Prostate gland (tissue), 2 donors: Measurements from ENCODE around the gene TMPRSS4. TPM values are rescaled to one million over a fixed set of nuclear protein-coding genes. Genes with fewer than 3 reads are reported as not detected.

Experiments
- DNase-seq: peaks from one replicate; pipeline ENCODE4 v3.0.0-alpha.2; 2019; ENCODE audit warnings: low spot score
- H3K27ac ChIP-seq, 2 donors: fragments of 200-600 bp; sonication (generic); 2 replicates each; pipeline ENCODE4 v1.5.1; 2017 to 2019
- H3K27me3 ChIP-seq: fragments of 200-600 bp; sonication (generic); replicated peaks from 2 replicates; pipeline ENCODE4 v1.5.1; 2019; ENCODE audit not compliant: insufficient read depth
- H3K36me3 ChIP-seq, 2 donors: fragments of 200-600 bp; sonication (generic); 1 replicate in 1 of 2; 2 replicates in 1 of 2; pipeline versions ENCODE4 v1.5.1 to v1.8.1; 2017 to 2019
- H3K4me1 ChIP-seq: fragments of 200-600 bp; sonication (generic); replicated peaks from 2 replicates; pipeline ENCODE4 v1.5.1; 2019
- H3K4me3 ChIP-seq, 2 donors: fragments of 200-600 bp; sonication (generic); 2 replicates each; pipeline ENCODE4 v1.5.1; 2017 to 2019
- H3K9me3 ChIP-seq: fragments of 200-600 bp; sonication (generic); 2 replicates; pipeline ENCODE4 v1.5.1; 2017
- CTCF ChIP-seq, 4 experiments: fragments of 200-600 bp in 2 of 4; fragments of 450-650 bp in 2 of 4; sonication (generic) in 2 of 4; IDR thresholded peaks; 1 replicate in 3 of 4; 2 replicates in 1 of 4; pipeline ENCODE4 v1.5.1; 2016 to 2019; ENCODE audit warnings: antibody characterized with exemption in 4 of 4, mild to moderate bottlenecking in 2 of 4, moderate library complexity in 2 of 4
- POLR2A ChIP-seq: fragments of 450-650 bp; IDR thresholded peaks from one replicate; pipeline ENCODE4 v1.6.1; 2016; ENCODE audit warnings: antibody characterized with exemption, mild to moderate bottlenecking
- POLR2AphosphoS5 ChIP-seq: sonication (generic); formaldehyde crosslinking; IDR thresholded peaks from one replicate; pipeline ENCODE4 v1.6.1; 2017; ENCODE audit warnings: antibody characterized with exemption
- WGBS: methylation state at CpG from one replicate; pipeline ENCODE4 v1.1.5; 2018; 5-methylcytosine and 5-hydroxymethylcytosine counted together
- intact Hi-C: fragments of 100-400 bp; cut with DNase I; formaldehyde crosslinking; loops from one replicate; pipeline ENCODE4 v1.14.2; 2022
- total RNA-seq, 2 donors: library from RNA; depleted of rRNA; stranded (reverse); fragments of >200 nt; gene quantifications; one replicate each; pipeline ENCODE4 v1.1.0, GENCODE V29; 2016

The TMPRSS4 gene
- total RNA-seq, 2 donors from 2014 or later: 1.5 to 6.4 TPM

GRCh38 chr11:118064956-118065355 lies 11.9 kb upstream of the TMPRSS4 start:
- WGBS: 84% methylated on average over 9 of the region's 9 CpGs
- no peak for DNase-seq
- Histone ChIP-seq H3K27me3 (no peaks in the 10 kb centered on the region), H3K36me3 (no peaks in the 10 kb centered on the region), H3K4me3 (no peak overlapping the region), H3K27ac (no peak overlapping the region), H3K4me1 (no peaks in the 10 kb centered on the region), H3K9me3 (no peaks in the 10 kb centered on the region)
- intact Hi-C loops: no loop called here
- no peak for TF ChIP-seq POLR2AphosphoS5
- TF ChIP-seq POLR2A: no peak
- no peak for TF ChIP-seq CTCF (IDR thresholded peaks at IDR 0.05)

- no peak overlapping the region for H3K4me3 ChIP-seq
- H3K27ac ChIP-seq: no peak overlapping the region
- no peaks in the 10 kb centered on the region for H3K27me3 ChIP-seq
- no peak for DNase-seq
- no peaks in the 10 kb centered on the region for H3K4me1 ChIP-seq
- TF ChIP-seq CTCF (IDR thresholded peaks at IDR 0.05) (no peak), POLR2AphosphoS5 (no peak), POLR2A (no peak)
- no peaks in the 10 kb centered on the region for H3K36me3 ChIP-seq
- intact Hi-C loops: no loop called here
- no peaks in the 10 kb centered on the region for H3K9me3 ChIP-seq
- WGBS: 91% methylated on average over 3 of the region's 3 CpGs
Observed at GRCh38 chr11:118065384-118065783, 11.5 kb upstream of the TMPRSS4 start.

- H3K4me3 ChIP-seq: no peak overlapping the region
- no peak overlapping the region for H3K27ac ChIP-seq
- no peaks in the 10 kb centered on the region for H3K4me1 ChIP-seq
- no peaks in the 10 kb centered on the region for H3K36me3 ChIP-seq
- intact Hi-C loops: no loop called here
- H3K9me3 ChIP-seq: no peaks in the 10 kb centered on the region
- no peaks in the 10 kb centered on the region for H3K27me3 ChIP-seq
- no peak for DNase-seq
- 94% methylated on average over 8 of the region's 8 CpGs for WGBS
- TF ChIP-seq CTCF (IDR thresholded peaks at IDR 0.05): no peak
- no peak for TF ChIP-seq POLR2A
- TF ChIP-seq POLR2AphosphoS5: no peak
Observed at GRCh38 chr11:118067006-118067405, 9.9 kb upstream of the TMPRSS4 start.

DNA sequence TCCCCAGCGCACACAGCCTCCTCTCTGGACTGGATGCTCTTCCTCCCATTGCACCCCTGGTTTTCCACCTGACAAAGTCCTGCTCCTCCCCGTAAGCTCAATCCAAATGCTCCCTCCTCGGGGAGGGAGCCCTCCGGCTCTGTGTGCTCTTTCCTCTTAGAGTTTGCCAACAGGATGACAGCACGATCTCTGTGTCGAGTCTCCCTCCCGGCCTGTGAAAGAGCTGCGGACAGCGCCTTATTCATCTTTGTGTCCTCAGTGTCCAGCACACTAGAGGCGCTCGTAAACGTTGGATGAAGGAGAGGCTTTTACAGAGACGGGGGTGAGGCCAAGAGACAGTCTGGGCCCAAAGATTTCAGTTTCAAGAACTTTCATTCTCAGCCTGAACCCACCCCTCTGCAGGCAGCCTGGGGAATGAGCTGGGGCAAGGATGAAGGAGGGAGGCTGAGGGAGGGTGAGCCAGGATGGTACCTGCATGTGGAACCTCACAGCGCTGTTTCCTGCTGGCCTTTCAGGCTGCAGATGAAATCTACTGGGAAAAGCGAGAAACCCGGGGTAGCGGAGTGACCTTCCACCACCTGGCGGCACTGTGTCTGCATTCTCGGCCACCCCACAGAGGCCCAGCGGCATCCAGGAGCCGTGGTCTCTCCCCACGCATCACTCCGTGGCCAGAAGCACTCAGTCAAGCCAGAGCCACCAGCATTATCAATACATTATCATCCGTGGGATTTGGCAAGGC lies 8.5 kb upstream of the TMPRSS4 start:
- Histone ChIP-seq H3K9me3 (no peaks in the 10 kb centered on the region), H3K4me1 (no peaks in the 10 kb centered on the region), H3K4me3 (no peak overlapping the region), H3K27ac (no peak overlapping the region), H3K36me3 (no peaks in the 10 kb centered on the region), H3K27me3 (no peaks in the 10 kb centered on the region)
- no peak for DNase-seq
- intact Hi-C loops: no loop called here
- 64% methylated on average over 24 of the region's 24 CpGs for WGBS
- TF ChIP-seq POLR2A (no peak), CTCF (IDR thresholded peaks at IDR 0.05) (no peak), POLR2AphosphoS5 (no peak)

- intact Hi-C loops: no loop called here
- Histone ChIP-seq H3K4me1 (no peaks in the 10 kb centered on the region), H3K27me3 (no peaks in the 10 kb centered on the region), H3K4me3 (no peak overlapping the region), H3K27ac (no peak overlapping the region), H3K9me3 (no peaks in the 10 kb centered on the region), H3K36me3 (no peaks in the 10 kb centered on the region)
- TF ChIP-seq POLR2A: no peak
- TF ChIP-seq POLR2AphosphoS5: no peak
- TF ChIP-seq CTCF (IDR thresholded peaks at IDR 0.05): no peak
- DNase-seq: no peak
- 93% methylated on average over 10 of the region's 10 CpGs for WGBS
Observed at GRCh38 chr11:118068945-118069612, 7.8 kb upstream of the TMPRSS4 start.
